Thoracic aorta (tissue), 2 donors: ENCODE data around the gene RHOF. TPM values are rescaled to one million over a fixed set of nuclear protein-coding genes. Genes with fewer than 3 reads are reported as not detected.

Experiments
- ATAC-seq: fragments of 150-250 bp; one replicate; pipeline ENCODE4 v1.8.0; 2017; ENCODE audit warnings: low read depth; ENCODE audit not compliant: insufficient number of reproducible peaks, low FRiP score
- DNase-seq: peaks from one replicate; pipeline ENCODE4 v3.0.0-alpha.2; 2020; ENCODE audit warnings: low spot score
- H3K27ac ChIP-seq, 2 donors: fragments of 200-600 bp; sonication (generic); 1 replicate in 1 of 2; 2 replicates in 1 of 2; pipeline ENCODE4 v1.5.1; 2016; ENCODE audit warnings: mild to moderate bottlenecking in 2 of 2, moderate library complexity in 2 of 2
- H3K27me3 ChIP-seq: fragments of 200-600 bp; sonication (generic); replicated peaks from 2 replicates; pipeline ENCODE4 v1.6.0; 2016; ENCODE audit warnings: mild to moderate bottlenecking; ENCODE audit not compliant: insufficient read depth
- H3K36me3 ChIP-seq: fragments of 200-600 bp; sonication (generic); one replicate; pipeline ENCODE4 v1.5.1; 2016
- H3K4me1 ChIP-seq, 2 donors: fragments of 200-600 bp; sonication (generic); 1 replicate in 1 of 2; 2 replicates in 1 of 2; pipeline versions ENCODE4 v1.5.1 to v1.6.0; 2016; ENCODE audit warnings: low read depth in 2 of 2, mild to moderate bottlenecking in 1 of 2; ENCODE audit not compliant: control insufficient read depth in 1 of 2
- H3K4me3 ChIP-seq: fragments of 200-600 bp; sonication (generic); 2 replicates; pipeline ENCODE4 v1.5.1; 2016; ENCODE audit warnings: mild to moderate bottlenecking
- H3K9me3 ChIP-seq: fragments of 200-600 bp; sonication (generic); 2 replicates; pipeline ENCODE4 v1.5.1; 2016
- total RNA-seq, 2 donors: library from RNA; depleted of rRNA; stranded (reverse); fragments of >200 nt; gene quantifications; one replicate each; pipeline versions ENCODE4 v1.1.0 to v1.2.3, GENCODE V29; 2016
- TF ChIP-seq, protein P1 (sequence below): fragments of 200-600 bp; sonication (generic); IDR thresholded peaks from one replicate; pipeline ENCODE4 v1.5.1; 2019; ENCODE audit warnings: antibody characterized with exemption

RHOF gene
- total RNA-seq, 2 donors from 2014 or later = 12.0 to 30.2 TPM

- Histone ChIP-seq H3K27ac (no peak overlapping the region), H3K9me3 (no peaks in the 10 kb centered on the region), H3K27me3 (no peaks in the 10 kb centered on the region), H3K4me3 (no peak overlapping the region), H3K4me1 (peaks cover 18 to 39% of the 10 kb centered on the region in 2 donors), H3K36me3 (peaks cover 53% of the 10 kb centered on the region)
- DNase-seq (no peak), ATAC-seq (no peak)
- TF ChIP-seq, protein P1, sequence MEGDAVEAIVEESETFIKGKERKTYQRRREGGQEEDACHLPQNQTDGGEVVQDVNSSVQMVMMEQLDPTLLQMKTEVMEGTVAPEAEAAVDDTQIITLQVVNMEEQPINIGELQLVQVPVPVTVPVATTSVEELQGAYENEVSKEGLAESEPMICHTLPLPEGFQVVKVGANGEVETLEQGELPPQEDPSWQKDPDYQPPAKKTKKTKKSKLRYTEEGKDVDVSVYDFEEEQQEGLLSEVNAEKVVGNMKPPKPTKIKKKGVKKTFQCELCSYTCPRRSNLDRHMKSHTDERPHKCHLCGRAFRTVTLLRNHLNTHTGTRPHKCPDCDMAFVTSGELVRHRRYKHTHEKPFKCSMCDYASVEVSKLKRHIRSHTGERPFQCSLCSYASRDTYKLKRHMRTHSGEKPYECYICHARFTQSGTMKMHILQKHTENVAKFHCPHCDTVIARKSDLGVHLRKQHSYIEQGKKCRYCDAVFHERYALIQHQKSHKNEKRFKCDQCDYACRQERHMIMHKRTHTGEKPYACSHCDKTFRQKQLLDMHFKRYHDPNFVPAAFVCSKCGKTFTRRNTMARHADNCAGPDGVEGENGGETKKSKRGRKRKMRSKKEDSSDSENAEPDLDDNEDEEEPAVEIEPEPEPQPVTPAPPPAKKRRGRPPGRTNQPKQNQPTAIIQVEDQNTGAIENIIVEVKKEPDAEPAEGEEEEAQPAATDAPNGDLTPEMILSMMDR = no peak
Measured at GRCh38 chr12:121813951-121814350, 20.5 kb upstream of the RHOF start.

- DNase-seq (no peak), ATAC-seq (no peak)
- H3K36me3 ChIP-seq = peaks cover 58% of the 10 kb centered on the region
- H3K27ac ChIP-seq = no peak overlapping the region
- peak overlapping the region; percentile 84 for H3K4me3 ChIP-seq
- no peaks in the 10 kb centered on the region for H3K27me3 ChIP-seq
- H3K9me3 ChIP-seq = no peaks in the 10 kb centered on the region
- TF ChIP-seq, protein P1 = no peak
- H3K4me1 ChIP-seq = peaks cover 18 to 39% of the 10 kb centered on the region in 2 donors
Measured at GRCh38 chr12:121812921-121813896, 19.7 kb upstream of the RHOF start.

GRCh38 chr12:121812320-121812871 is 18.9 kb upstream of the RHOF start:
- Histone ChIP-seq H3K27ac (peak overlapping the region; percentile 27 to 69), H3K9me3 (no peaks in the 10 kb centered on the region), H3K36me3 (peaks cover 55% of the 10 kb centered on the region), H3K27me3 (no peaks in the 10 kb centered on the region), H3K4me3 (peak overlapping the region; percentile 84), H3K4me1 (peaks cover 19 to 47% of the 10 kb centered on the region in 2 donors)
- DNase-seq (no peak), ATAC-seq (peak; percentile 59)
- TF ChIP-seq, protein P1 = peak; percentile 33

DNA sequence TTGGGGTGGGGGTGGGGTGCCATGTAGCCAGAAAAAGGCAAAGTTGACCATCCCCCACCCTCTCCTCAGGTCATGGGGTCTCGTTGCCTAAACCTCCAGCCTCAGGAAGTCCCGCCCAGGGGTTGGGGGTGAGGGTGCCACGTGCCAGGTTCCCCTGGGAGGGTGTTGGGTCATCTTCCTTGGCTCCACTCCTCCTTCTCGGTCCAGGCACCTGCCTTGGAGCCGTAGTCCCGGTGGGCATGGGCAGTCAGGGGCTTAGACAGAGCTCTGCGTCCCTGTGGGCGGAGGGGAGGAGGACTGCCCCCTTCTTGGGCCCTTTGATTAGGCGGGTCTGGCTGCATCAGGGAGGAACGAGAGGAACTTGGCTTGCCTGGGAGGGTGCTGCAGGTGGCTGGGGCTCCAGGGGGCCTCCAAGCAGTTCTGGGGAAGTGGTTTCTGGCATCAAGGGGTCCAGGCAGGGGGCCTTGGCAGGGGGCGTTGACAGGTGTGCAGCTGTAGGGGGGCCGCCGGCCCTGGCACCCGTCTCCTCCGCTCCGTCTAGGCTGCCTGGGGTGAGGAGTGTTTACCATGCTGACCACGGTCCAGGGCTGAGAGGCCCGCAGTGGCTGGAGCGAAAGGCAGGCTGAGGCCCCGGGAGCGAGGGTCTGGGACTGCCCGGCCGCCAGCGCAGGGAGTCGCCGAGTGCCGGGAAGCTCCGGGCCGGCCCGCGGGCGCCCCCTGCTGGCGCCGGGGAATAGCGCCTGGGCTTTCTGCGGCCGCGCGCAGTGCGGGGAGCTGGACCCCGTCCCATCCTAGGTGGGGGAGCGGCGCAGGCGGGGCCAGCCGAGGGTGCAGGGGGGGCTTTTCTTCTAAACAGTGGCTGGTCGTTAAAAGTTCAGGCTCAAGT is 18.2 kb upstream of the RHOF start:
- H3K36me3 ChIP-seq = peaks cover 47% of the 10 kb centered on the region
- no peak for DNase-seq

More for the DNA sequence above, 18.2 kb upstream of the RHOF start:
- H3K4me1 ChIP-seq = peaks cover 26 to 55% of the 10 kb centered on the region in 2 donors
- peak; percentile 72 for ATAC-seq
- no peaks in the 10 kb centered on the region for H3K27me3 ChIP-seq
- TF ChIP-seq, protein P1 = peak; percentile 100
- peak overlapping the region; percentile 62 to 69 for H3K27ac ChIP-seq
- H3K4me3 ChIP-seq = peak overlapping the region; percentile 84
- no peaks in the 10 kb centered on the region for H3K9me3 ChIP-seq
